Hematopoietic multipotent progenitor cell treated with erythropoietin and hydrocortisone succinate and interleukin-3 and kit ligand, for 6 days (in vitro differentiated cells): ENCODE measurements around the gene CRISPLD2.

Experiments
- DNase-seq: peaks from one replicate; pipeline ENCODE4 v3.0.0-alpha.2; 2015

Gene CRISPLD2

DNA sequence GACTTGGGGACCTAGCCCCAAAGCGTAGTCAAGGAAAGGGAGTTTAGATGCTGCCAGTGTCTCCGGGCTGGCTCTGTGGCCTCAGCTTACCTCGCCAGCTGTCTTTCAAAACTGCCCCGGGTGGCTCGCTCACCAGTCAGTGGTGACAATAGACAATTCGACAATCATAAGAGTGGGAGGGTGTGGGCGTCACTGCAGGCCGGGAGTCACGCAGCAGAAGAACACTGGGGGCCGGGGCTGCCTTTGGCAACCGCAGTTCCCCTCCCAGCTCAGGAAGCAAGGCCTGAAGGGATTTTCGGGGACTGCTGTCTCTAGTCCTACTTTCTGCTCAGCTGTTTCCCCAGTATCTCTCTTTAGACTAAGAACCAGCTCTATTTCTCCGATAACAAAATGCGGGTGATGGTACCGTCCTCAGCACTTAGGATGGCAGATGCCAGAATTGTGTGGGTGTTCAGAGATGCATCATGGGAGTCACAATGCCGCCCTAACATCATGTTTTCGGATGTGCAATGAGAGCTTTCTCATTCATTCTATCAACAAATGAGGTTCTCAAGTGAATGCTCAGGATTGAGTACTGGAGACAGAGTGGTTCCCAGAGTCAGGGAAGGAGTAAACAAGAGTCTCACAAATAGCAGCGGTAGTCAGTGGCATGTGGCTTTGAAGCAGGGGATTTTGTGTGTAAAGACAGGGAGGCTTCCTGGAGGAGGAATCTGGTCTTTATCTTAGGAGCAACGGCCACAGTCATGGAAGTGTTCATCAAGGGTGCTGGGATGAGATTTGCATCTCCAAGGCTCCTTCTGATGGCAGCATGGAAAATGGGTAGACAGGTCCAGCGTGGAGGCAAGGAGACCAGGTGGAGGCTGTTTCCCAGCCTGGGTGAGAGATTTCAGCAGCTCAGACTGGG is 98.5 kb downstream of the CRISPLD2 start:
- no peak for DNase-seq

GRCh38 chr16:84919269-84919668 is 99.5 kb downstream of the CRISPLD2 start:
- DNase-seq = no peak

GRCh38 chr16:84919708-84920107 is 99.9 kb downstream of the CRISPLD2 start:
- DNase-seq = no peak

DNA sequence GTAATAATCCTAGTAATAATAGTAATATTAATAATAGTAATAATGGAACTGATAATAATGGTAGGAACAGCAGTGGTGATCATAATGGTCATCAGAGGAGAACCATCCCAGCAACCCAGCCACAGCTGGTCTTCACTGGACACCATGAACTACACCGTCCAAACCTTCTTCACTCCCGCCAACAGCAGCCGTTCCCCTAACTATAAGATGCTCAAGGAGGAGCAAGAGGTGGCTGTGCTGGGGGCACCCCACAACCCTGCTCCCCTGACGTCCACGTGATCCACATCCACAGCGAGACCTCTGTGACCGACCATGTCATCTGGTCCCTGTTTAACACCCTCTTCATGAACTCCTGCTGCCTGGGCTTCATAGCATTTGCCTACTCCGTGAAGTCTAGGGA is 100.5 kb downstream of the CRISPLD2 start:
- DNase-seq = no peak

- no peak for DNase-seq
Measured at GRCh38 chr16:84922351-84923120, 102.8 kb downstream of the CRISPLD2 start.

- no peak for DNase-seq
Measured at GRCh38 chr16:84924331-84925091, 104.7 kb downstream of the CRISPLD2 start.

- DNase-seq = peak; percentile 79
Measured at GRCh38 chr16:84925092-84925772, 105.4 kb downstream of the CRISPLD2 start.

GRCh38 chr16:84925773-84926372 is 106.1 kb downstream of the CRISPLD2 start:
- DNase-seq = no peak

DNA sequence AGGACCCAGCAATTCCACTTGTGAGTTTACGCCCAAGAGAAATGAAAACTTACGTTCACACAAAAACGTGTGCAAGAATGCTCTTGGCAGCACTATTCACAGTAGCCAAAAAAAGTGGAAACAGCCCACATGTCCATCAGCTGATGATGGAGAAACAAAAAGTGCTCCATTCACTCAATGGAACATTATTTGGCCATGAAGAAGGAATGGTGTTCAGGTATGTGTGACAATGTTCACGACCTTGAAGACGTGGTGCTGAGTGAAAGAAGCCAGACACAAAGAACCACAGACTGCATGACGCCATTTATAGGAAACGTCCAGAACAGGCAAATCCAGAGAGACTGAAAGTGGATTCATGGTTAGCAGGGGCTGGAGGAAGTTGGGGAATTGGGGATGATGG is 106.7 kb downstream of the CRISPLD2 start:
- DNase-seq = no peak

DNA sequence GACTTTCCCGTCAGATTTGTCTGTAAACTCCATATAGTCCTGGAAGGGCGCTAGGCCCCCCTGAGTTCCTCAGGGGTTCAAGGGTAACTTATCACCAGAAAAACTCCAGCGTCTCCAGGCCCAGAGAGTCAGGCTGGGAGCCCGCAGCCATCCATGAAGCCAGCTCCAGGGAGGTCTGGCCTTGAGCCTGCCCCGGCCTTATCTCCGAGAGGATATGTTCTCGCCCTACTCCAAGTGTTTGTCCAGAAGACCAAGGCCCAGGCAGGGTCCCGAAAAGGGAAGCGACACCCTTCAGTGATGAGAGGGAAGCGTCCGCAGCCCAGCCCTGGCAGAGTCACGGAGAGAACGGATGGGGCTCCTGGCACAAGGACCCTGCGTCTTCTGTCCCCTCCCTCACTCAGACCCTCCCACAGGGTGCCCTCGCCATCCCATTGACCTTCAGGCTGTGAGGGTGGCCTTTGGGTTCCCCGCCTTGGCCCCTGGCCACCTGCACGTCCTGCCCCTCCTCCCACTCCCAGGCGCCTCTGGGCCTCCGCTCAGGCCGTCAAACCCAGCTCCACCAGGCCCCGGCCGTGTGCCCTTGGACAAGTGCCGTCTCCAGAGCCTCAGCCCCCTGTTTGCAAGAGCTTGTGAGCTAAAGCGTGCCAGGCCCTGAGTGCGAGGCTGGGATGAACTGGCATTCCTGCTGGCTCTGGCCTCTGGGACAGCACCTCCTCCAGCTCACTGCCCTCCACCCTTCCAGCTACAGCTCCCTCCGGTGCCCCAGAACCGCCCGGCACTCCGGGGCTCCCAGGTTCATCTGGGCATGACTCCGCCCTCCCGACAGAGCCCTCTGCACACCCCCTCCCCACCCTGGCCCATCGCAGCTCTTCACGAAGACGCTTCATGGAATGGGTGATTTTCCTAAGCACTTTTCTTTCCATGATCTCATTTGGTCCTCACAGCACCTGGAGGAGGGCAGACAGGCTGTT is 108.1 kb downstream of the CRISPLD2 start:
- DNase-seq = no peak

DNA sequence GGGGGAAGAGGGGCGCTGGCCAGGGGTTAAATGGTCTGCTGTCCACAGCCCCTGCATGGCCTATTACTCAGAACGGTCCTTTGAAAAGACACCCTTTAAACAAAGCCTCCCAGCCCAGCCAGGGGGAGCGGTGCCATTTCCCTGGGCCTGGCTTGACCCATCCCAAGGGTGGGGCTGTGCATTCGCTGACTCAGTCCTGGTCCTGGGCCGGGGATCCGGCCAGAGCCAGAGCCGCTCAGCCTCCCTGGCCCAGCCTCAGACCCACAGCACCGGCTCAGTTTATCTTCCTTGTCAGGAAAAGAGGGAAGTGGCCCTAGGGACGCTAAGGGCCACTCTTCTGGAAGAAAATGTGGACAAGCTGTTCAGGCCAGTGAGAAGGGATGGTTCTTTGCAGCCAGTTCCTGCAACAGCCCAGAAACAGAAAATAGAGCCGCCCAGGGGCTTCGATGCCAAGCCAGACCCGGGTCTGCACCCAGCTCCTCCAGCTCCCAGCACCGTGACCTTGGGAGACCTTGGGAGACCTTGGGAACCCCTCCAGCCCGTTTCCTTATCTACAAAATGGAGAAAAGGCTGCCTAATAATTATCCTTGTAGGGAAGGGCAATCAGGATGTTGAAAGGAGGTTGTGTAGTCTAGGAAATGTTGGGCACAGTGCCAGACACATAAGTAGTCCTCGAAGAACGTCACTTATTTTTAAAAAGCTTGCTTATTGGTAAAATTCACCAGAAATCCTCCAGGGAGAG is 109.1 kb downstream of the CRISPLD2 start:
- no peak for DNase-seq

DNA sequence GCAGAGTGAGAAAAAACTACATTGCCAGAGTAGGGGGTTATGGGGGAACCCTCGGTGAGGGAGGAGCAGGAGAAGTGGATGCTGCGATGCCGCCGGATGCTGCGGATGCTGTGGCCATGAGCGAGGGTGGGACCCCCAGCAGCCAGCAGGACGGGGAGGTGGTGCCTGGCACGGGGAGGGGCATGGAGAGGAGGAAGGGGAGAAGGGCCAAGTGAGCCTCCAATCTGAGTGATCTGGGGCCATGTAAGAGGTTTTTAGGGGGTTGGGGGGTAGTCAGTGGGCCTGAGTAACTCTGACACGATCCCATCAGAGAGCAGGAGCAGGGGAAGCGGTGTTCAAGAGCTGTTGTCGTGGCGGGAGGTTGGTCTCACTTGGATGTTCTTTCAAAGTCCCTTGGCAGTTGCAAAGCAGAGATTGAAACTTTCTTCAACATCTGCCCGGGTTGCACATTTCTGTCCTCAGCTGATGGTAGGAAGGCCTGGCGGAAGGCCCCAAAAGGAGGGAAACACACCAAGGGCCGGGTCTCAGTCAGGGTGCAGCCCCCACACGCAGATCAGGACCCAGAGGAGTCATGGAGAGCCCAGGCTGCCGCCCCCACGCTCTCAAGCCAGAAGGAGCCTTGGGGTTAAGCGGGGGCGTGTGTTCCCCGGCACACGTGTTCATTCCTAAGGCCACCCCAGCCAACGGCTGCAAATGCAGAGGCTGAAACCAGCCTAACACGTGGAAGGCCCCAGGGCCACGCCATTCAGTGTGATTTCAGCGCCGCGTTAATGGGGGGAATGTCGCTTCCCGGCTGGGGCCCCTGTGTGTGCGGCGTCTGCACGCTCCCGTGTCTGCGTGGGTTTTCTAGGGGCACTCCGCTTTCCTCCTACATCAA is 109.9 kb downstream of the CRISPLD2 start:
- peak; percentile 15 for DNase-seq

- no peak for DNase-seq
Measured at GRCh38 chr16:84930298-84931106, 110.7 kb downstream of the CRISPLD2 start.

GRCh38 chr16:84931107-84931494 is 111.3 kb downstream of the CRISPLD2 start:
- DNase-seq = no peak

- no peak for DNase-seq
Measured at GRCh38 chr16:84931506-84931905, 111.7 kb downstream of the CRISPLD2 start.

DNA sequence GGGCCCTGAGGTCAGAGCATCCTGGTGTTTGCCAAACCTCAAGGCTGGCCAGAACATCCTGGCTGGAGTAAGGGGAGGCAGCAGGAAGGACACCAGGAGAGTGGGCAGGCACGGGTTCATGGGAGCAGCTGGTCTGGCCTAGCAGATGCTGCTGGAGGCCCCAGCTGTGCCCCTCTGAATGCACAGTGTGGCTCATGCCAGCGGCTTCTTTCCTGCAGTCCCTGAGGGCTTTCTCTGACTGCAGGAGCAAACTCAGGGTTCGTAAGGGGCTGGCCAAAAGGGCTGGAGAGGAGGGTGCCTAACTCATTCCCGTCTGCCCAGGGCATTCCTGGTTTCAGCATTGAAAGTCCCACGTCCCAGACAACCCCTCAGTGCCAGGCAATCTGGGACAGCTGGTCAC is 112.9 kb downstream of the CRISPLD2 start:
- DNase-seq = no peak

DNA sequence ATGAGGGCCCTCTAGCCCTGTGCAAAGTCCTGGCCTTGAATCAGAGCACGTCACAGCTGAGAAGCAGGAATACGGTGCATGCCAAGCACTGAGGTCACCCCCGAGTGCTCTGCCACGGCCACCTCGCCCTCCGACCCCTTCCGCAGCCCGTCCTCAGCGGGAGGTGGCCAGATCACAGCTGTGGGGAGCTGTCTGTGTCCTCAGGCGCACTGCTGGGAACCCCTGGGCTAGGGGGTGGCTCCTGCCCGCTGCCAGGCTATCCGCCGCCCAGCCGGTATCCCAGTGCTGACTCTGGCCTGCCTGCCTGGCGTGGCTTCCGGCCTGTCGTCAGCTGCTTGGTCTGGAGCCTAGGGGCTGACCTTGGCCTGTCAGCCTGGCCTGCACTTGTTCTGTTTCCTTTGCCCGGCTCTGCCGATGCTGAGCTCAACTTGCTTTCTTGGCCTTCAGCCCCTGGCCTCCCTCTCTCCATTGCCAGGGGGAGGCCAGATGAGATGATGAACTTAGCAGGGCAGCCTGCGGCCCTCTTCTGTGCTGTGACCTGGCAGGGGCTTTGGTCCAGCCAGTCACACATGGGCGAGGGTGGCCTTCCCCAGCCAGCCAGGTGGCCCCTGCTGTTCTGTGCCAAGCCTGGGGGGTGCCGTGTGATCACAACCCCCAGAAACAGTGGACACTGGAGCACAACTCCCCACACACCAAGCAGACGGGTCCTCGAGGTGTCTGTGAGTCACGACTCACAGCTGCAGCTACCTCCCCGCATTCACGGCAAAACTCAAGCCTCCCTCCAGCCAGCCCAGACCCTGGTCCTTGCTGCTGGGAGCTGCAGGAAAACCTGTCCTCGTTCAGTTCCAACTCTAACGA is 114.2 kb downstream of the CRISPLD2 start:
- no peak for DNase-seq
